CD14-positive monocyte (primary cell): ENCODE measurements around the gene TNNI2. TPM values are rescaled to one million over a fixed set of nuclear protein-coding genes. Genes with fewer than 3 reads are reported as not detected.

Experiments
- DNase-seq, 3 donors: peaks; one replicate each; pipeline ENCODE4 v3.0.0-alpha.2; 2011 to 2022
- H2AFZ ChIP-seq: 2 replicates; pipeline ENCODE4 v1.6.0; 2012; ENCODE audit warnings: mild to moderate bottlenecking, low read depth, low read length, inconsistent platforms; ENCODE audit not compliant: insufficient read depth, poor library complexity, severe bottlenecking
- H3K27ac ChIP-seq, 2 donors: 1 replicate in 1 of 2; 2 replicates in 1 of 2; pipeline ENCODE4 v1.5.1; 2012 to 2013; ENCODE audit warnings: low read length in 2 of 2, control low read depth in 1 of 2, inconsistent platforms in 1 of 2, low read depth in 1 of 2, mild to moderate bottlenecking in 1 of 2
- H3K27me3 ChIP-seq, 2 donors: one replicate each; pipeline versions ENCODE4 v1.6.0 to v1.6.1; 2011 to 2013; ENCODE audit warnings: low read length in 2 of 2; ENCODE audit not compliant: control insufficient read depth in 2 of 2, insufficient read depth in 2 of 2
- H3K36me3 ChIP-seq, 2 donors: replicated peaks in 1 of 2; 1 replicate in 1 of 2; 2 replicates in 1 of 2; pipeline versions ENCODE4 v1.5.1 to v1.6.1; 2012 to 2013; ENCODE audit warnings: low read length in 2 of 2, control low read depth in 1 of 2, inconsistent platforms in 1 of 2, mild to moderate bottlenecking in 1 of 2; ENCODE audit not compliant: insufficient read depth in 2 of 2, control insufficient read depth in 1 of 2
- H3K4me1 ChIP-seq, 2 donors: 1 replicate in 1 of 2; 2 replicates in 1 of 2; pipeline versions ENCODE4 v1.5.1 to v1.6.1; 2012 to 2013; ENCODE audit warnings: low read length in 2 of 2, control low read depth in 1 of 2, inconsistent platforms in 1 of 2, mild to moderate bottlenecking in 1 of 2, moderate library complexity in 1 of 2; ENCODE audit not compliant: insufficient read depth in 2 of 2, control insufficient read depth in 1 of 2
- H3K4me2 ChIP-seq: replicated peaks from 2 replicates; pipeline ENCODE3; 2012; ENCODE audit warnings: low read length, moderate library complexity, mild to moderate bottlenecking; ENCODE audit not compliant: poor library complexity, severe bottlenecking; ENCODE audit errors: extremely low read depth
- H3K4me3 ChIP-seq, 3 experiments: fragments of 200-600 bp in 1 of 3; sonication (generic) in 1 of 3; replicated peaks in 1 of 3; 1 replicate in 2 of 3; 2 replicates in 1 of 3; pipeline ENCODE4 v1.5.1; 2011 to 2013; ENCODE audit warnings: low read length in 3 of 3, mild to moderate bottlenecking in 3 of 3, control low read depth in 2 of 3, low read depth in 2 of 3, inconsistent platforms in 1 of 3, moderate library complexity in 1 of 3
- H3K79me2 ChIP-seq: 2 replicates; pipeline ENCODE4 v1.6.0; 2012; ENCODE audit warnings: mild to moderate bottlenecking, control low read depth, inconsistent platforms, low read length, moderate library complexity; ENCODE audit not compliant: insufficient read depth
- H3K9ac ChIP-seq: 2 replicates; pipeline ENCODE4 v1.6.0; 2017; ENCODE audit warnings: low read length, mild to moderate bottlenecking; ENCODE audit not compliant: insufficient read depth, poor library complexity, severe bottlenecking
- H3K9me3 ChIP-seq, 2 donors: replicated peaks in 1 of 2; 1 replicate in 1 of 2; 2 replicates in 1 of 2; pipeline versions ENCODE4 v1.5.1 to v1.6.1; 2012 to 2013; ENCODE audit warnings: low read length in 2 of 2, control low read depth in 1 of 2; ENCODE audit not compliant: control insufficient read depth in 1 of 2, insufficient read depth in 1 of 2
- H4K20me1 ChIP-seq: 2 replicates; pipeline ENCODE4 v1.6.0; 2012; ENCODE audit warnings: mild to moderate bottlenecking, low read length, control low read depth, moderate library complexity; ENCODE audit not compliant: insufficient read depth
- H3K27ac Mint-ChIP-seq, 7 donors: one replicate each; pipeline ENCODE4 v1.8.0; 2020; ENCODE audit warnings: mild to moderate bottlenecking in 7 of 7, mixed read lengths in 7 of 7, moderate library complexity in 6 of 7, inconsistent platforms in 2 of 7
- H3K27me3 Mint-ChIP-seq, 3 donors: one replicate each; pipeline ENCODE4 v1.8.0; 2021 to 2022; ENCODE audit warnings: low read depth in 3 of 3, mild to moderate bottlenecking in 3 of 3, mixed read lengths in 3 of 3, moderate library complexity in 3 of 3, inconsistent platforms in 1 of 3
- H3K36me3 Mint-ChIP-seq, 2 donors: one replicate each; pipeline ENCODE4 v1.8.0; 2020; ENCODE audit warnings: mixed read lengths in 2 of 2, inconsistent platforms in 1 of 2, mild to moderate bottlenecking in 1 of 2
- H3K4me1 Mint-ChIP-seq: one replicate; pipeline ENCODE4 v1.8.0; 2020; ENCODE audit warnings: mild to moderate bottlenecking, mixed read lengths
- H3K4me3 Mint-ChIP-seq, 2 donors: one replicate each; pipeline ENCODE4 v1.8.0; 2020; ENCODE audit warnings: mild to moderate bottlenecking in 2 of 2, mixed read lengths in 2 of 2, moderate library complexity in 1 of 2
- H3K9me3 Mint-ChIP-seq, 7 donors: one replicate each; pipeline ENCODE4 v1.8.0; 2020 to 2022; ENCODE audit warnings: mixed read lengths in 7 of 7, mild to moderate bottlenecking in 6 of 7, moderate library complexity in 6 of 7, inconsistent platforms in 2 of 7
- WGBS: methylation state at CpG from one replicate; pipeline ENCODE4 v1.1.5; 2013; ENCODE audit warnings: missing lambda C conversion rate; ENCODE audit not compliant: insufficient coverage; 5-methylcytosine and 5-hydroxymethylcytosine counted together
- intact Hi-C, 2 donors: fragments of 100-400 bp; cut with micrococcal nuclease; formaldehyde crosslinking; loops; one replicate each; pipeline versions ENCODE4 v1.15.0 to v1.15.1; 2023
- polyA plus RNA-seq, 3 donors: library from polyadenylated mRNA; depleted of rRNA in 1 of 3; unstranded in 2 of 3; stranded (reverse) in 1 of 3; fragments of 300-500 nt in 2 of 3; fragments of >200 nt in 1 of 3; fragmentation: Illumina TruSeq in 2 of 3; gene quantifications; 1 replicate in 2 of 3; 2 replicates in 1 of 3; pipeline ENCODE4 v1.2.3, GENCODE V29; 2012 to 2021
- TF ChIP-seq, protein P1 (sequence below): fragments of 200-600 bp; IDR thresholded peaks from one replicate; pipeline ENCODE4 v1.8.0; 2022; ENCODE audit warnings: antibody characterized with exemption, mild to moderate bottlenecking

The TNNI2 gene
- polyA plus RNA-seq, 3 donors, result 11.4 to 45.8 (median 11.7) TPM

- no peaks in the 10 kb centered on the region for H3K36me3 ChIP-seq
- no peak overlapping the region for H3K27ac ChIP-seq
- H2AFZ ChIP-seq, result no peak overlapping the region
- H3K9ac ChIP-seq, result no peak overlapping the region
- Mint-ChIP-seq H3K4me1 (no peaks in the 10 kb centered on the region), H3K9me3 (peaks cover 15 to 32% (median 26%) of the 10 kb centered on the region in 7 donors), H3K36me3 (peaks cover 3% of the 10 kb centered on the region in 2 donors), H3K4me3 (peak overlapping the region in 1 of 2 donors; percentile 46), H3K27me3 (peaks cover 57 to 78% (median 62%) of the 10 kb centered on the region in 3 donors), H3K27ac (no peak overlapping the region)
- peaks cover 6 to 59% of the 10 kb centered on the region in 2 donors for H3K27me3 ChIP-seq
- no peak overlapping the region for H3K4me3 ChIP-seq
- no peak overlapping the region for H3K4me2 ChIP-seq
- peaks cover 0 to 3% of the 10 kb centered on the region in 2 donors for H3K4me1 ChIP-seq
- TF ChIP-seq, protein P1, sequence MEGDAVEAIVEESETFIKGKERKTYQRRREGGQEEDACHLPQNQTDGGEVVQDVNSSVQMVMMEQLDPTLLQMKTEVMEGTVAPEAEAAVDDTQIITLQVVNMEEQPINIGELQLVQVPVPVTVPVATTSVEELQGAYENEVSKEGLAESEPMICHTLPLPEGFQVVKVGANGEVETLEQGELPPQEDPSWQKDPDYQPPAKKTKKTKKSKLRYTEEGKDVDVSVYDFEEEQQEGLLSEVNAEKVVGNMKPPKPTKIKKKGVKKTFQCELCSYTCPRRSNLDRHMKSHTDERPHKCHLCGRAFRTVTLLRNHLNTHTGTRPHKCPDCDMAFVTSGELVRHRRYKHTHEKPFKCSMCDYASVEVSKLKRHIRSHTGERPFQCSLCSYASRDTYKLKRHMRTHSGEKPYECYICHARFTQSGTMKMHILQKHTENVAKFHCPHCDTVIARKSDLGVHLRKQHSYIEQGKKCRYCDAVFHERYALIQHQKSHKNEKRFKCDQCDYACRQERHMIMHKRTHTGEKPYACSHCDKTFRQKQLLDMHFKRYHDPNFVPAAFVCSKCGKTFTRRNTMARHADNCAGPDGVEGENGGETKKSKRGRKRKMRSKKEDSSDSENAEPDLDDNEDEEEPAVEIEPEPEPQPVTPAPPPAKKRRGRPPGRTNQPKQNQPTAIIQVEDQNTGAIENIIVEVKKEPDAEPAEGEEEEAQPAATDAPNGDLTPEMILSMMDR, result no peak
- 97% methylated on average over 6 of the region's 8 CpGs for WGBS
- peaks cover 21 to 24% of the 10 kb centered on the region in 2 donors for H3K9me3 ChIP-seq
- H4K20me1 ChIP-seq, result no peaks in the 10 kb centered on the region
- H3K79me2 ChIP-seq, result no peaks in the 10 kb centered on the region
- intact Hi-C loops, result no loop called here
- DNase-seq, result no peak
Observed at GRCh38 chr11:1822648-1823375, 16.0 kb upstream of the TNNI2 start.

DNA sequence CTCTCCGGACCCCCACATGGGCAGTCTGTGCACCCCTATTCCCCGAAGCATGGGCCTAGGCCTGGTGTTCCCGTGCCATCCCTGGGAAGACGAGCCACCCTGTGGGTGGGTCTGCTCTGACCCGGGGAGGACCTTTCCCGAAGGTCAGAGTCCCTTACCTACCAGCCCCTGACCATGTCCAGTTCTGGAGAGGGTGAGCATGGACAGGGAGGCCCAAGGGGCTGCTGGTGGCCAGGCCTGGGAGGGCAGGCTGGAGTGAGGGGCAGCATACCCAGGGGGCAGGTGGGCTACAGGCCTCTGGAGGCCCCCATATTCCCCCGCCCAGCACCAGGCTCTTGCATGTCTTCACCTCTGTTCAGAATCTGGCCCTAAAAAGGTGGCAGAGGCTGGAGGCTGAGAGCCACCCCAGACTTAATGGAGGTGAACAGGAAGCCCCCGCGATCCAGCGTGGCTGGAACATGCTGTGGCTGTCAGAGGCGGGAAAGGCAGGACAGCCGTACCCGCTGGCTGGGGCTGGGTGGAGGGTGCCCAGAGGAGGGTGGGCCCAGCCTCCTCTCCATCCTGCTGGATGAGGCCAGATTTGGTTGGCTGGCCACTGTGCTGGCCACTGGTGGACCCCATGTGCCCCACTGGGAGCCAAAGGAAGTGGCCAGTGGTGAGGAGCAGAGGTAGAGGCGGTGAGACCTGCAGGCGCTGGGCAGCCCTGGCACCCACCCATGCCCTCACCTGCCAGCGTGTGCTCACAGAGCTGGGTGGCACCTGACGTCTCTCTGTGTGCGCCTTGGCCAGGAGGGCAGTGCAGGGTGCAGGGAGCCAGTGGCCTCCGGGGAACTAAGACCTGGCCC, 15.2 kb upstream of the TNNI2 start:
- Histone ChIP-seq H3K27ac (no peak overlapping the region), H3K4me1 (peaks cover 0 to 3% of the 10 kb centered on the region in 2 donors), H3K4me3 (no peak overlapping the region), H3K27me3 (peaks cover 3 to 59% of the 10 kb centered on the region in 2 donors), H3K79me2 (no peaks in the 10 kb centered on the region), H2AFZ (no peak overlapping the region), H4K20me1 (no peaks in the 10 kb centered on the region), H3K9me3 (peaks cover 14 to 16% of the 10 kb centered on the region in 2 donors), H3K9ac (no peak overlapping the region), H3K36me3 (no peaks in the 10 kb centered on the region), H3K4me2 (no peak overlapping the region)
- peaks cover 3% of the 10 kb centered on the region in 2 donors for H3K36me3 Mint-ChIP-seq
- TF ChIP-seq, protein P1, result no peak
- no peak overlapping the region for H3K27ac Mint-ChIP-seq
- no peaks in the 10 kb centered on the region for H3K4me1 Mint-ChIP-seq
- intact Hi-C loops, result no loop called here
- WGBS, result 97% methylated on average over 14 of the region's 19 CpGs
- peak overlapping the region in 1 of 2 donors; percentile 46 for H3K4me3 Mint-ChIP-seq
- H3K9me3 Mint-ChIP-seq, result peaks cover 14 to 27% (median 19%) of the 10 kb centered on the region in 7 donors
- no peak for DNase-seq
- H3K27me3 Mint-ChIP-seq, result peaks cover 54 to 80% (median 64%) of the 10 kb centered on the region in 3 donors
